ENCODE results near the gene METTL21C.

Gene METTL21C

GRCh38 chr13:102675115-102675514, 19.7 kb downstream of the METTL21C start:
- ChIA-PET CTCF (no interaction called here), POLR2A (no interaction called here)
- H3K4me1 ChIP-seq (ENCODE audit: control insufficient read depth, insufficient read depth, low read length) = no peaks in the 10 kb centered on the region
- no peak for TF ChIP-seq ZNF768 (tag by site-specific recombination; IDR thresholded peaks at IDR 0.05)
- TF ChIP-seq ZNF155 (tag by site-specific recombination; IDR thresholded peaks at IDR 0.05) = no peak
- no peak for TF ChIP-seq ZNF76 (tag by site-specific recombination; IDR thresholded peaks at IDR 0.05; ENCODE audit: borderline replicate concordance, low read depth)
- TF ChIP-seq REPIN1 (tag by site-specific recombination; IDR thresholded peaks at IDR 0.05; ENCODE audit: low read depth) = no peak
- no peak for TF ChIP-seq ZNF2 (tag by site-specific recombination; IDR thresholded peaks at IDR 0.05)
- TF ChIP-seq KLF8 (tag by site-specific recombination; IDR thresholded peaks at IDR 0.05) = no peak
- TF ChIP-seq ZNF529 (tag by site-specific recombination; IDR thresholded peaks at IDR 0.05; ENCODE audit: insufficient replicate concordance) = no peak
- no peak for TF ChIP-seq ZNF335 (tag by site-specific recombination; conservative IDR thresholded peaks at IDR 0.05)
- TF ChIP-seq ZNF48 (tag by site-specific recombination; IDR thresholded peaks at IDR 0.05) = no peak
- peaks cover 10 to 60% of the 10 kb centered on the region in 2 experiments for H3K36me3 ChIP-seq (ENCODE audit: control insufficient read depth in 2 of 2, insufficient read depth in 1 of 2, low read length in 2 of 2)
- H3K27ac ChIP-seq (ENCODE audit: extremely low read depth, low read depth, low read length) = no peak overlapping the region
- H3K4me3 ChIP-seq (ENCODE audit: low read depth, low read length) = no peak overlapping the region
- H3K9me3 ChIP-seq (ENCODE audit: control insufficient read depth, insufficient read depth, low read depth, low read length) = no peaks in the 10 kb centered on the region

GRCh38 chr13:102670130-102670529, 24.7 kb downstream of the METTL21C start:
- POLR2A ChIA-PET = no interaction called here
- Histone ChIP-seq H3K4me1 (ENCODE audit: control insufficient read depth, insufficient read depth, low read length) (no peaks in the 10 kb centered on the region), H3K36me3 (ENCODE audit: control insufficient read depth in 2 of 2, insufficient read depth in 1 of 2, low read length in 2 of 2) (peaks cover 10 to 69% of the 10 kb centered on the region in 2 experiments; a peak in 2 of 3 replicates), H3K9me3 (ENCODE audit: control insufficient read depth, insufficient read depth, low read depth, low read length) (no peaks in the 10 kb centered on the region), H3K27ac (ENCODE audit: extremely low read depth, low read depth, low read length) (no peak overlapping the region), H3K4me3 (ENCODE audit: low read depth, low read length) (no peak overlapping the region)
- TF ChIP-seq EGR2 (tag by site-specific recombination; IDR thresholded peaks at IDR 0.05; ENCODE audit: low read depth) = no peak
- no peak for TF ChIP-seq ZNF692 (tag by site-specific recombination; IDR thresholded peaks at IDR 0.05)
- TF ChIP-seq ZNF24 (tag by site-specific recombination; IDR thresholded peaks at IDR 0.05) = no peak
- TF ChIP-seq ZNF621 (tag by site-specific recombination; IDR thresholded peaks at IDR 0.05) = no peak
- TF ChIP-seq ZNF423 (tag by site-specific recombination; IDR thresholded peaks at IDR 0.05) = no peak
- no peak for TF ChIP-seq ZNF266 (tag by site-specific recombination; IDR thresholded peaks at IDR 0.05; ENCODE audit: low read depth)
- TF ChIP-seq INSM2 (tag by site-specific recombination; IDR thresholded peaks at IDR 0.05) = no peak
- TF ChIP-seq ELK4 (IDR thresholded peaks at IDR 0.05; ENCODE audit: borderline replicate concordance, low read depth, low read length) = no peak
- TF ChIP-seq WT1 (tag by site-specific recombination; IDR thresholded peaks at IDR 0.05) = no peak
- TF ChIP-seq REST (tag by site-specific recombination; IDR thresholded peaks at IDR 0.05) = no peak
- TF ChIP-seq ZSCAN23 (tag by site-specific recombination; IDR thresholded peaks at IDR 0.05) = no peak
- TF ChIP-seq ZNF23 (tag by site-specific recombination; IDR thresholded peaks at IDR 0.05; ENCODE audit: borderline replicate concordance) = no peak
- TF ChIP-seq ZFP41 (tag by site-specific recombination; IDR thresholded peaks at IDR 0.05; ENCODE audit: borderline replicate concordance) = no peak
- no peak for TF ChIP-seq TRIM28 (IDR thresholded peaks at IDR 0.05; ENCODE audit: borderline replicate concordance, low read length)
- CTCF ChIA-PET = interaction anchor here (0.7 kb wide), 1 partner anchor 20 kb away, joined by 3 read pairs; no protein-coding TSS in a partner anchor

Measured in HEK293 (cell line).